Thyroid gland (tissue), 4 donors: ENCODE measurements around the gene OPN3.

ENCODE experiments used
- CTCF ChIP-seq, 6 experiments: fragments of 200-600 bp in 3 of 6; fragments of 450-650 bp in 3 of 6; sonication (generic) in 3 of 6; IDR thresholded peaks; one replicate each; pipeline ENCODE4 v1.5.1; 2016 to 2019; ENCODE audit warnings: antibody characterized with exemption in 6 of 6, mild to moderate bottlenecking in 2 of 6, inconsistent platforms in 1 of 6, moderate library complexity in 1 of 6
- POLR2A ChIP-seq, 2 donors: fragments of 450-650 bp; IDR thresholded peaks; one replicate each; pipeline ENCODE4 v1.6.1; 2017; ENCODE audit warnings: antibody characterized with exemption in 2 of 2, mild to moderate bottlenecking in 2 of 2, moderate library complexity in 1 of 2

- no peak for TF ChIP-seq CTCF (IDR thresholded peaks at IDR 0.05)
- TF ChIP-seq POLR2A (IDR thresholded peaks at IDR 0.05): no peak
Observed at GRCh38 chr1:241679404-241679803, 39.2 kb upstream of the OPN3 start.
